ENCODE results near the gene ROBO3. TPM values are rescaled to one million over a fixed set of nuclear protein-coding genes. Genes with fewer than 3 reads are reported as not detected.

The ROBO3 gene
- total RNA-seq, 3 donors from 2014 or later, result 4.0 to 10.3 (median 8.5) TPM

GRCh38 chr11:124930799-124931198 lies 65.6 kb downstream of the ROBO3 start:
- no peaks in the 10 kb centered on the region for H3K4me1 ChIP-seq (ENCODE audit: low read depth)
- no peak for TF ChIP-seq CTCF (IDR thresholded peaks at IDR 0.05)
- DNase-seq (no peak), ATAC-seq (no peak)
- no peaks in the 10 kb centered on the region for H3K36me3 ChIP-seq (ENCODE audit: low read depth)
- intact Hi-C loops (cut with DNase I, micrococcal nuclease), result no loop called here
- no peaks in the 10 kb centered on the region for H3K9me3 ChIP-seq
- no peak overlapping the region for H3K4me3 ChIP-seq

Other genes with a start within 250 kb of the ROBO3 start
- gene TBRG1, start 242.6 kb upstream of the ROBO3 start, total RNA-seq, result 10 to 100 TPM; 26.6 to 45.8 (median 41.8) TPM
- gene SIAE, start 191.7 kb upstream of the ROBO3 start, total RNA-seq, result 100 to 1,000 TPM in 2 of 3 donors, 10 to 100 TPM in 1; 81.7 to 232 (median 147) TPM
- 1 to 10 TPM; 4.6 to 6.9 (median 5.8) TPM for gene SPA17, start 191.5 kb upstream of the ROBO3 start, total RNA-seq
- gene NRGN, start 125.5 kb upstream of the ROBO3 start, total RNA-seq, result 1 to 10 TPM; 1.7 to 5.3 (median 2.0) TPM
- gene VSIG2, start 113.2 kb upstream of the ROBO3 start, total RNA-seq, result 100 to 1,000 TPM in 2 of 3 donors, 10 to 100 TPM in 1; 78.6 to 268 (median 126) TPM
- gene ESAM, start 103.1 kb upstream of the ROBO3 start, total RNA-seq, result 10 to 100 TPM in 1 of 3 donors, 1 to 10 TPM in 2; 7.7 to 11.5 (median 8.4) TPM
- 10 to 100 TPM in 1 of 3 donors, 1 to 10 TPM in 2; 7.2 to 13.6 (median 8.4) TPM for gene MSANTD2, start 65.0 kb upstream of the ROBO3 start, total RNA-seq
- gene ROBO4, start 32.4 kb downstream of the ROBO3 start, total RNA-seq, result 1 to 10 TPM; 4.8 to 8.4 (median 7.9) TPM
- gene HEPN1, start 53.8 kb downstream of the ROBO3 start, total RNA-seq, result not detected
- gene HEPACAM, start 70.6 kb downstream of the ROBO3 start, total RNA-seq, result under 1 TPM in 1 of 3 donors, not detected in 2; 0.57 TPM
- gene CCDC15, start 88.8 kb downstream of the ROBO3 start, total RNA-seq, result 1 to 10 TPM in 2 of 3 donors, under 1 TPM in 1; 0.73 to 1.8 (median 1.6) TPM
- 10 to 100 TPM in 1 of 3 donors, 1 to 10 TPM in 2; 4.3 to 10.5 (median 6.2) TPM for gene SLC37A2, start 197.9 kb downstream of the ROBO3 start, total RNA-seq
- 10 to 100 TPM; 12.5 to 16.9 (median 16.1) TPM for gene TMEM218, start 246.2 kb downstream of the ROBO3 start, total RNA-seq

Measured in mucosa of descending colon (tissue), 3 donors.